Osteocyte (in vitro differentiated cells): ENCODE data around the gene CCDC187. TPM values are rescaled to one million over a fixed set of nuclear protein-coding genes. Genes with fewer than 3 reads are reported as not detected.

Experiments
- DNase-seq: peaks from one replicate; pipeline ENCODE4 v3.0.0; 2021; ENCODE audit warnings: mixed read lengths; ENCODE audit not compliant: unreplicated experiment; ENCODE audit errors: extremely low spot score
- H3K27ac Mint-ChIP-seq: one replicate; pipeline ENCODE4 v1.8.0; 2021; ENCODE audit warnings: mild to moderate bottlenecking, mixed read lengths; ENCODE audit not compliant: unreplicated experiment
- H3K27me3 Mint-ChIP-seq: one replicate; pipeline ENCODE4 v1.8.0; 2021; ENCODE audit warnings: mixed read lengths; ENCODE audit not compliant: unreplicated experiment
- H3K36me3 Mint-ChIP-seq: one replicate; pipeline ENCODE4 v1.8.0; 2021; ENCODE audit warnings: mixed read lengths; ENCODE audit not compliant: unreplicated experiment
- H3K4me1 Mint-ChIP-seq: one replicate; pipeline ENCODE4 v1.8.0; 2021; ENCODE audit warnings: mixed read lengths; ENCODE audit not compliant: unreplicated experiment
- H3K4me3 Mint-ChIP-seq: one replicate; pipeline ENCODE4 v1.8.0; 2021; ENCODE audit warnings: mild to moderate bottlenecking, moderate library complexity, mixed read lengths; ENCODE audit not compliant: unreplicated experiment
- H3K9me3 Mint-ChIP-seq: one replicate; pipeline ENCODE4 v1.8.0; 2021; ENCODE audit warnings: mixed read lengths; ENCODE audit not compliant: unreplicated experiment
- total RNA-seq: library from RNA; stranded (reverse); gene quantifications from 2 replicates; pipeline ENCODE4 v1.2.1, GENCODE V29; 2021
- TF ChIP-seq, protein P1 (sequence below): fragments of 200-600 bp; sonication (generic); IDR thresholded peaks from 2 replicates; pipeline ENCODE4 v1.5.0; 2021; ENCODE audit warnings: antibody characterized with exemption, mild to moderate bottlenecking, moderate library complexity

CCDC187 gene
- total RNA-seq, 1 donor from 2014 or later: not detected

DNA sequence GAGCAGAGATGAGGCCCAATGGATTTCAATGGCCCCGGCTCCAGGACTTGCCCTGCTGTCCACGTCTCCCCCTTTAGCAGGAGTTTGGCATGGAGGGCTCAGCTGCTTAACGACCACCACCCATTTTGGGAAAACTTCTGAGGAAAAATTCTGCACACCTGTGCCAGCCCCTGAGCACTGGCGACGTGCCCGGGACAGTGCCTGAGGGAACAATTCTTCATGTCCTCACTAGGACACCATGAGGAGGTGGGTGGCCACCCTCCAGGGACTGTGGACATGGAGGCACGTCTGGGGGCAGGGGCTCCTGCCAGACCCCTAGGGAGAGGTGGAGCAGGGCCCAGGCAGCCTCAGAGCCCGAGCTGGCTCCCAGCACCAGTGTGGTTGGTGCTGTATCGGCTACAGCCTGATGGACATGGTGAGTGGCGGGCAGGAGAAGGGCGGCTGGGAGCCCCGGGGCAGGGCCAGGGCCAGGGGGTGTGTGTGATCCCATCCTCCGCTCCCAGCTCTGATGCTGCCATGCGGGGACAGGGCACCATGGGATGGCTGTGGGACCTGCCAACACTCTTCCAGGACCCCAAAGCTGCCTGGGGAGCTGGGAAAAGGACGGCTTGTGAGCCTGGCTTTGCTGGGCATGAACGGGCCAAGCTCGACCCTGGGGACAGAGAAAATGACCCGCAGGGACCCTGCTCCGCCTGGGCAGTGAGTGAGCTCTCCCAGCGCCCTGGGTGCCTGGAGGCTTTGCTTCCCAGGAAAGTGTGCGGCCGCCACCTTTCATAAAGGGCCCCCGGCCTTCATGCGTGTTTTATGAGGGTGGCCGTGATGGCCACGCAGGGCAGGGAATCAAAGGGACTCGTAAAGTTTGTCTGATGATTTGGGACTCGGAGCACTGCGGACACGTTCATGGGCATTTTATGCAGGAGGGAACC, 54.7 kb downstream of the CCDC187 start:
- Mint-ChIP-seq H3K36me3 (no peaks in the 10 kb centered on the region), H3K27ac (no peak overlapping the region), H3K27me3 (peaks cover 13% of the 10 kb centered on the region), H3K4me3 (no peak overlapping the region), H3K4me1 (peaks cover 12% of the 10 kb centered on the region), H3K9me3 (no peaks in the 10 kb centered on the region)
- TF ChIP-seq, protein P1, sequence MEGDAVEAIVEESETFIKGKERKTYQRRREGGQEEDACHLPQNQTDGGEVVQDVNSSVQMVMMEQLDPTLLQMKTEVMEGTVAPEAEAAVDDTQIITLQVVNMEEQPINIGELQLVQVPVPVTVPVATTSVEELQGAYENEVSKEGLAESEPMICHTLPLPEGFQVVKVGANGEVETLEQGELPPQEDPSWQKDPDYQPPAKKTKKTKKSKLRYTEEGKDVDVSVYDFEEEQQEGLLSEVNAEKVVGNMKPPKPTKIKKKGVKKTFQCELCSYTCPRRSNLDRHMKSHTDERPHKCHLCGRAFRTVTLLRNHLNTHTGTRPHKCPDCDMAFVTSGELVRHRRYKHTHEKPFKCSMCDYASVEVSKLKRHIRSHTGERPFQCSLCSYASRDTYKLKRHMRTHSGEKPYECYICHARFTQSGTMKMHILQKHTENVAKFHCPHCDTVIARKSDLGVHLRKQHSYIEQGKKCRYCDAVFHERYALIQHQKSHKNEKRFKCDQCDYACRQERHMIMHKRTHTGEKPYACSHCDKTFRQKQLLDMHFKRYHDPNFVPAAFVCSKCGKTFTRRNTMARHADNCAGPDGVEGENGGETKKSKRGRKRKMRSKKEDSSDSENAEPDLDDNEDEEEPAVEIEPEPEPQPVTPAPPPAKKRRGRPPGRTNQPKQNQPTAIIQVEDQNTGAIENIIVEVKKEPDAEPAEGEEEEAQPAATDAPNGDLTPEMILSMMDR: no peak
- DNase-seq: no peak

GRCh38 chr9:136247947-136248637, 55.8 kb downstream of the CCDC187 start:
- DNase-seq: no peak
- Mint-ChIP-seq H3K4me1 (peaks cover 22% of the 10 kb centered on the region), H3K4me3 (no peak overlapping the region), H3K27me3 (peaks cover 13% of the 10 kb centered on the region), H3K36me3 (no peaks in the 10 kb centered on the region), H3K9me3 (no peaks in the 10 kb centered on the region), H3K27ac (no peak overlapping the region)
- TF ChIP-seq, protein P1: no peak

GRCh38 chr9:136247551-136247916, 56.4 kb downstream of the CCDC187 start:
- Mint-ChIP-seq H3K4me3 (no peak overlapping the region), H3K27me3 (peaks cover 13% of the 10 kb centered on the region), H3K9me3 (no peaks in the 10 kb centered on the region), H3K27ac (no peak overlapping the region), H3K36me3 (no peaks in the 10 kb centered on the region), H3K4me1 (peaks cover 22% of the 10 kb centered on the region)
- TF ChIP-seq, protein P1: no peak
- DNase-seq: no peak

DNA sequence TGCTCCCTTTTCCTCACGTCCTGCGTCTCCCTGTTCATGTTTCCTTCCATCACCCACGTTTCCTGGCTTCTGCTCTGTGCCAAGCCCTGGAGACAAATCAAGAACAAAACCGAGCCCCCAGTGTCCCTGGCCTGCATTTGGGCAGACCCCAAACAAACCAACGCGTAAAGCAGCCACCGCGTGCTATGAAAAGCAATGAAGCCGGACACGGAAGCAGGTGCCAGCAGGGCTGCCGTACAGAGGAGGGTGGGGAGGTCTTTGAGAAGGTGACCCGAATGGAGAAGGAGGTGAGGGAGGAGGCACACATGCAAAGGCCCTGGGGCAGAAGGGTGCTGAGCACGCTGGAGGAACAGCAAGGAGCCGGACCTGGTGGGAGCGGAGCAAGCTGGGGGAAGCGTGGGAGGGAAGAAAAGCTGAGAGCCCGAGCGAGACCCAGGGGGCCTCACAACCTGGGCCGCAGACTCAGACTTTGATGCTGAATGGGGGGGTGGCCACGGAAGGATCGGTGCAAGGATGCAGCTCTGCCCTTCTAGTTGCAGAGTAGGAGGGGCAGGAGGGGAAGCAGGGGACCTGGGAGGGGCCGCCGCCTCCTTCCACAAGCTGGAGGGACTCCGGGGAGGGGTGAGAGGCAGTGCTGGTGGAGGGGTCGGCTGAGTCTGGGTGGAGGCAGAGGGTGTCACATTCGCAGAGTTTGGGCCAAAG, 56.9 kb downstream of the CCDC187 start:
- H3K27ac Mint-ChIP-seq: no peak overlapping the region
- peaks cover 22% of the 10 kb centered on the region for H3K4me1 Mint-ChIP-seq
- no peaks in the 10 kb centered on the region for H3K36me3 Mint-ChIP-seq
- no peaks in the 10 kb centered on the region for H3K9me3 Mint-ChIP-seq
- peak overlapping the region; percentile 40 for H3K4me3 Mint-ChIP-seq
- H3K27me3 Mint-ChIP-seq: peaks cover 13% of the 10 kb centered on the region
- TF ChIP-seq, protein P1: no peak
- no peak for DNase-seq
